Neutrophil (primary cell): ENCODE results near the gene WDR7.

Experiments used
- H3K27ac ChIP-seq: fragments of 200-600 bp; sonication (generic); 2 replicates; pipeline ENCODE4 v1.5.1; 2016; ENCODE audit warnings: mild to moderate bottlenecking, moderate library complexity
- H3K27me3 ChIP-seq: fragments of 200-600 bp; sonication (generic); 2 replicates; pipeline ENCODE4 v1.6.0; 2016; ENCODE audit warnings: mild to moderate bottlenecking
- H3K36me3 ChIP-seq: fragments of 200-600 bp; sonication (generic); 2 replicates; pipeline ENCODE4 v1.5.1; 2017
- H3K4me1 ChIP-seq, 2 experiments: fragments of 200-600 bp in 1 of 2; sonication (generic) in 1 of 2; 1 replicate in 1 of 2; 2 replicates in 1 of 2; pipeline versions ENCODE4 v1.5.1 to v1.6.1; 2013 to 2016; ENCODE audit warnings: low read depth in 1 of 2, low read length in 1 of 2, mild to moderate bottlenecking in 1 of 2, moderate library complexity in 1 of 2; ENCODE audit not compliant: control insufficient read depth in 1 of 2, insufficient read depth in 1 of 2
- H3K4me3 ChIP-seq, 2 experiments: fragments of 200-600 bp in 1 of 2; sonication (generic) in 1 of 2; 1 replicate in 1 of 2; 2 replicates in 1 of 2; pipeline ENCODE4 v1.5.1; 2013 to 2016; ENCODE audit warnings: low read depth in 1 of 2, low read length in 1 of 2, mild to moderate bottlenecking in 1 of 2, moderate library complexity in 1 of 2
- H3K9me3 ChIP-seq: fragments of 200-600 bp; sonication (generic); 2 replicates; pipeline ENCODE4 v1.5.1; 2016
- TF ChIP-seq, protein P1 (sequence below): fragments of 200-600 bp; sonication (generic); IDR thresholded peaks from 2 replicates; pipeline ENCODE4 v1.5.1; 2016; ENCODE audit warnings: antibody characterized with exemption

Gene WDR7

DNA sequence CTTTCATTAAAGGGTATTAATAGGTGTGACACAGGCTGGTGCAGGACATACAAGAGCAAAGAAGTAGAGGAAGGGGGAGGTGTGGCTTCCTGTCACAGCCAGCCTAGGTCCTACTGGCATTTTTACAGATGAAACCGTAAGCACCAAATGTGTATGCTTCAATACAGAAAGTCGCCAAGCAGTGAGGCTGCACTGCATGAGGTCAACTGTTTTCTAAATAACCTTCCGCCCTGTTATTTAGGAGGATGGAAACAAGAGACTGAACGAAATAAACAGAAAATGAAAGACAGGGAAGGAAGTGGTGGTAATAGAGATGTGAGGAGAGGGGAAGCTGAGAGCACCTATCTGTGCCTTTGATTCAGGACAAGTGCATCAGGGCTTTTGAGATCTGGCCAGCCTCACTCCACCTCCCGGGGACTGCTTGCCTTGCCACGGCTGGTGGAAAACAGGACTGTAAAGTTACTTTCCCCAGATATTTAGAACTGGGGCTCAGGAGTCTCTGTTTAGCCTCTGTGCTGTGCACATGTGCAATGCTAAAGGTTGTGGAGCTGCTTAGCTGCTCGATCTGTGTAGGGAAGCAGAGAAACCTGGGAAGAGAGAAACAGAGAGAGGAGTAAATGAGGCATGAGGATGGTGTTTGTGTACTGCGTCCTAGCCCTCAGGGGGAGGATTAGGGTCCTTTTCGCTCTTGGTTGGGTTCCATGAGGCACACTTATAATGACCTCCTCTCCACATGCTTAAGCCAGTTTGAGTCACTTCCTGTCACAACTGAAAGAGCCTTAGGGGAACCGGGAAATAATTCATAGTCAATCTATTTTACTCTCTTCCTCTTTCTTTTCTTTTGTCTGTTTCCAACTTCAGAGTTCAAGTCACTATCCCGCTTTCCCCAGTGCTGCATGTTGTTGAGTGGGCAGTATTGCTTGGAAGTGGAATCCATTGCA is 433.4 kb downstream of the WDR7 start:
- Histone ChIP-seq H3K9me3 (no peaks in the 10 kb centered on the region), H3K4me3 (no peak overlapping the region), H3K27ac (no peak overlapping the region), H3K4me1 (no peaks in the 10 kb centered on the region), H3K36me3 (no peaks in the 10 kb centered on the region), H3K27me3 (no peaks in the 10 kb centered on the region)
- TF ChIP-seq, protein P1, sequence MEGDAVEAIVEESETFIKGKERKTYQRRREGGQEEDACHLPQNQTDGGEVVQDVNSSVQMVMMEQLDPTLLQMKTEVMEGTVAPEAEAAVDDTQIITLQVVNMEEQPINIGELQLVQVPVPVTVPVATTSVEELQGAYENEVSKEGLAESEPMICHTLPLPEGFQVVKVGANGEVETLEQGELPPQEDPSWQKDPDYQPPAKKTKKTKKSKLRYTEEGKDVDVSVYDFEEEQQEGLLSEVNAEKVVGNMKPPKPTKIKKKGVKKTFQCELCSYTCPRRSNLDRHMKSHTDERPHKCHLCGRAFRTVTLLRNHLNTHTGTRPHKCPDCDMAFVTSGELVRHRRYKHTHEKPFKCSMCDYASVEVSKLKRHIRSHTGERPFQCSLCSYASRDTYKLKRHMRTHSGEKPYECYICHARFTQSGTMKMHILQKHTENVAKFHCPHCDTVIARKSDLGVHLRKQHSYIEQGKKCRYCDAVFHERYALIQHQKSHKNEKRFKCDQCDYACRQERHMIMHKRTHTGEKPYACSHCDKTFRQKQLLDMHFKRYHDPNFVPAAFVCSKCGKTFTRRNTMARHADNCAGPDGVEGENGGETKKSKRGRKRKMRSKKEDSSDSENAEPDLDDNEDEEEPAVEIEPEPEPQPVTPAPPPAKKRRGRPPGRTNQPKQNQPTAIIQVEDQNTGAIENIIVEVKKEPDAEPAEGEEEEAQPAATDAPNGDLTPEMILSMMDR: no peak

DNA sequence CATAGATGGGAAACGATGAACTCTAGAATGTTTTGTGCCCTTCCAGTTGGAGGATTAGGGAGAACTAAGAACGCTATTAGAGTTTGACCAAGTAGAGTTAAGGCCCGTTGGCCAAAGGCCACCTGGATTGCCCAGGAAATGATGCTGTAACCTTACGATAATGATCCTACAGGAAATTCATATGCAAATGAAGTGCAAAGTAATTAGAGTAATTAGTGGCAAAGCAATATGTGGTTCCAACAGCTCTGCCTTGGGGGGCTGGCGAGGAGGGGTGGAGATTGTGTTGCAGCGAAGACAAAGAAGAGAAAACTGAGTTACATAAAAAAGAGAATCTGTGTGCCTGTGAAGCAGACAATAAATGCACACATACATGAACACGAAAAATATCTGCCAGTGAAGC is 434.2 kb downstream of the WDR7 start:
- TF ChIP-seq, protein P1: no peak
- no peaks in the 10 kb centered on the region for H3K4me1 ChIP-seq
- H3K9me3 ChIP-seq: no peaks in the 10 kb centered on the region
- H3K27me3 ChIP-seq: no peaks in the 10 kb centered on the region
- no peaks in the 10 kb centered on the region for H3K36me3 ChIP-seq
- H3K27ac ChIP-seq: no peak overlapping the region
- no peak overlapping the region for H3K4me3 ChIP-seq

DNA sequence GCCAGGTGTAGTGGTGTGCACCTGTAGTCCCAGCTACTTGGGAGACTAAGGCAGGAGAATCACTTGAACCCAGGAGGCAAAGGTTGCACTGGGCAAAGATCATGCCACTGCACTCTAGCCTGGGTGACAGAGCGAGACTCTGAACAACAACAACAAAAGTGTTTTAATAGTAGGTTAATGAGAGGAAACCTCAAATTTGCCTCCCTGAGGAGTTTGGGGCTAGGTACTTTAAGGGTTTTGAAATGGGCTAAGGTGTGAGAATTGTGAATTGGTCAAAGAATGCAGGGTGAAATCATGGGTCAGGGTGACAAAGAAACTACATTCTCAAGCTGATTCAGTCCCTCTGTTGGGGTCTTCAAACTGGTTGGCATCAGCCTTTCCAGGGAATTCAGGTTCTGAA is 435.0 kb downstream of the WDR7 start:
- Histone ChIP-seq H3K4me3 (no peak overlapping the region), H3K27ac (no peak overlapping the region), H3K36me3 (no peaks in the 10 kb centered on the region), H3K9me3 (no peaks in the 10 kb centered on the region), H3K4me1 (no peaks in the 10 kb centered on the region), H3K27me3 (no peaks in the 10 kb centered on the region)
- TF ChIP-seq, protein P1: no peak
